Stomach (tissue), 4 donors: ENCODE results near the gene TEX9.

Source experiments
- CTCF ChIP-seq, 7 experiments: fragments of 450-650 bp in 4 of 7; fragments of 200-600 bp in 3 of 7; sonication (generic) in 3 of 7; IDR thresholded peaks; one replicate each; pipeline ENCODE4 v1.5.1; 2016 to 2019; ENCODE audit warnings: antibody characterized with exemption in 7 of 7, control low read depth in 2 of 7, mild to moderate bottlenecking in 1 of 7
- POLR2AphosphoS5 ChIP-seq, 3 donors: sonication (generic); formaldehyde crosslinking; IDR thresholded peaks; one replicate each; pipeline ENCODE4 v1.6.1; 2016; ENCODE audit warnings: antibody characterized with exemption in 3 of 3

GRCh38 chr15:56322444-56322843 is 42.8 kb upstream of the TEX9 start:
- TF ChIP-seq CTCF (IDR thresholded peaks at IDR 0.05): no peak
- TF ChIP-seq POLR2AphosphoS5 (IDR thresholded peaks at IDR 0.05): no peak
